ENCODE measurements around the gene LENG1. TPM values are rescaled to one million over a fixed set of nuclear protein-coding genes. Genes with fewer than 3 reads are reported as not detected.

LENG1 gene
- total RNA-seq = 3.1 and 3.5 TPM in 2 replicates

GRCh38 chr19:54159352-54160181 lies at the start of gene LENG1:
TSS of gene LENG1 (minus strand) at chr19:54159721. CDS start at chr19:54159695, 26 bp downstream.

GRCh38 chr19:54191011-54191810 lies 31.7 kb upstream of the LENG1 start, which contains the start of gene TSEN34:
TSS of gene TSEN34 (plus strand) at chr19:54191308. CDS start at chr19:54191365, 57 bp downstream.

DNA sequence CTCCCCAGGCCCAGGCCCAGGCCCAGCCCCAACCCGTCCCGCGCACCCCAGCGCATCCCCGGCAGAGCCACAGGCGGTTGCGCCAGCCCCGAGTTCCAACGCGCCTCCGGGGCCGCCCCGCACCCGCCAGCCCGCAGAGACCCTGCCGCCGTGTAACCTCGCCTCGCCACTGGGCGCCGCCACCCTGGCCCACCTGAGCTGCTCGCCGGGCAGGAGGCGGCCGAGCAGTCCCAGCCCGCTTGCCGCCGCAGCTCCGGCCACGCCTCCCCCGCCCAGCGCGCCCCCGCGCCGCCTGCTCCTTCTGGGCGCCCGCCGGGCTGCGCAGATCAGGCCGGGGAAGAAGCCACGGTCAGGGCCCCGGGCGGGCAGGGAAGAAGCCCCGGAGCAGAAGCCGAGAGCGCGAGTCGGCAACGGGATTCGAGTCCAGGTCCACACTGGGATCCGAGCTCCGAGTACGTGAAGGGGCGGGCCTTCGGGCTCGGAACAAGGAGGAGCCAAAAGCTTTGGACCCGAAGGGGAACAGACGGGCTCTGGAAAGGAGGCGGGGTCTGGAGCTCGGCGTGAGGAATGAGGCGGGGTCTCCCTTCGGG lies 29.7 kb upstream of the LENG1 start, which contains the start of gene MBOAT7:
Gene MBOAT7 (minus strand): TSS at position 436 of the 590 bp plus-strand sequence. CDS start 1,072 bp downstream, outside the sequence.

DNA sequence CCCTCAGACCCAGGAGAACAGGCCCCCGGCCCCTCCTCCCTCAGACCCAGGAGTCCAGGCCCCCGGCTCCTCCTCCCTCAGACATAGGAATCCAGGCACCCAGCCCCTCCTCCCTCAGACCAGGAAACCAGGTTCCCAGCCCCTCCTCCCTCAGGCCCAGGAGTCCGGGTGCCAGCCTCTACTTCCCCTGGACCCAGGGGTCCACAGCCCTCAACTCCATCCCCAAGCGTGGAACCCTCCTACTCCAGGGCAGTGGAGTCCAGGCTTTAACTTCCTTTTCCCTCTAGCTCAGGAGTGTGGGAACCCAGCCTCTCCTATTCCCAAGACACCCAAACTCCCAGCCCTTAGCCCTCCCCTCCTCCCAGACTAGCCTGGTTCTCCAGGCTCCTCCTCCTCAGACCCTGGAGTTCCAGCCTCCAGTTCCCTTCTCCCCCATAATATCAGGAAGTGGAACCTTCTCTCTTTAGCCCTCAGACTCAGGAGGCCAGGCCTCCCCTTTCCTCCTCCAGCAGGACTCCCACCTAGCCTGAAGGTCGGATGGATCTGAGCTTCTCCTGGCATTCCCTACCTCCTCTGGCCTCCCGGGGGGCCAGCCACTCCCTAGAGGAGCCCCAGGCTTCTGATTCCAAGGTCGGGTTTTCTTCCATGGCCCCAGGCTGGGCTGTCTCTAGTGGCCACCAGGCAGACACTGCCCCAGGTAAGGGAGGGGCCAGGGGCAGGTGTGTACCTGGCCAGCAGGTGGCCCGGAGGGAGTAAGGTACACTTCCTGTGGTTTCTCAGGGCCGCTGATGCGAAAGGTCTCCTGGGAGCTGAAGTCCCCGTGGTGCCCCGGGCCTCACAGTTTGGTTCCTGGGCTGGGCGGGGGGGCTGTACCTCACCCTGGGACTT lies 13.2 kb upstream of the LENG1 start, which contains the start of gene TMC4:
Gene TMC4 (minus strand): TSS at position 690 of the 888 bp plus-strand sequence. CDS start 43 bp downstream, at position 647.

DNA sequence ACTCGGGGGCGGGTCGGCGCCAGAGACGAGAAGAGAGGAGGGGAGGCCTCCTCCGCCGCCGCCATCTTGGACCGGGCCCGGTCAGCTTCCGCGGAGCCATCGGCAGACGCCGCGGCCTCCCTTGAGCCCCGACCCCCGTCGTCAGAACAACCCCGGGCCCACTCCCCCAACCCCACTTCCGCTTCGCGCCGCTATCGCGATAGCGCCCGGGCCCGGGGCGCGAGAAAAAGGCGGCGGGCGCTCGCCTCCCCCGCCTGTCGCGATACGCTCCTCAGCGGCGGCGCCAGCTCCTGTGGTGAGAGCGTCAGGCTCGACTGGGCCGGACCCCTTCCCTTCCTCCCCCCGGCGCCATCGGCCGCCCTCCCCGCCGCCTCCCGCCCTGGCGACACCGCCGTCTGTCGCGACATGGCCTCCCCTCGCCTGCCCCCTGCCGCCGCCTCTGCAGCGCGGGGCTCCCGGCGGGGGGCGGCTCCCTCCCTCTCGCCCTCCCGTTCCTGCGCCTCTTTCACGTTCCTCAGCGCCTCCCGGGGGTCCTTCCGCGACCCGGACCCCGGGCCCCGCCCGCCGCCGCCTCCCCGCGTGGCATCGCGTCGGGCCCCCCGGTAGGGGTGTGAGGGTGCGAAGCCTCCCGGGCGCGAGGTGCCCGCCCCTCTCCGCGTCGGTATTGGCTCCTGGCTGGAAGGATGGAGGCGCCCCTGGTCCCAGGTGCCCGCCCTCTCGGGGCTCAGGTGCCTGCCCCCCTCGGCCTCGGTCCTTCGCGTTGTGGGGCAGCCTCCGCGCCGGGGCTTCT lies 21.6 kb downstream of the LENG1 start, which contains the start of gene CNOT3:
Gene CNOT3 (plus strand): TSS at position 64 of the 790 bp plus-strand sequence. CDS start 5,217 bp downstream, outside the sequence.

DNA sequence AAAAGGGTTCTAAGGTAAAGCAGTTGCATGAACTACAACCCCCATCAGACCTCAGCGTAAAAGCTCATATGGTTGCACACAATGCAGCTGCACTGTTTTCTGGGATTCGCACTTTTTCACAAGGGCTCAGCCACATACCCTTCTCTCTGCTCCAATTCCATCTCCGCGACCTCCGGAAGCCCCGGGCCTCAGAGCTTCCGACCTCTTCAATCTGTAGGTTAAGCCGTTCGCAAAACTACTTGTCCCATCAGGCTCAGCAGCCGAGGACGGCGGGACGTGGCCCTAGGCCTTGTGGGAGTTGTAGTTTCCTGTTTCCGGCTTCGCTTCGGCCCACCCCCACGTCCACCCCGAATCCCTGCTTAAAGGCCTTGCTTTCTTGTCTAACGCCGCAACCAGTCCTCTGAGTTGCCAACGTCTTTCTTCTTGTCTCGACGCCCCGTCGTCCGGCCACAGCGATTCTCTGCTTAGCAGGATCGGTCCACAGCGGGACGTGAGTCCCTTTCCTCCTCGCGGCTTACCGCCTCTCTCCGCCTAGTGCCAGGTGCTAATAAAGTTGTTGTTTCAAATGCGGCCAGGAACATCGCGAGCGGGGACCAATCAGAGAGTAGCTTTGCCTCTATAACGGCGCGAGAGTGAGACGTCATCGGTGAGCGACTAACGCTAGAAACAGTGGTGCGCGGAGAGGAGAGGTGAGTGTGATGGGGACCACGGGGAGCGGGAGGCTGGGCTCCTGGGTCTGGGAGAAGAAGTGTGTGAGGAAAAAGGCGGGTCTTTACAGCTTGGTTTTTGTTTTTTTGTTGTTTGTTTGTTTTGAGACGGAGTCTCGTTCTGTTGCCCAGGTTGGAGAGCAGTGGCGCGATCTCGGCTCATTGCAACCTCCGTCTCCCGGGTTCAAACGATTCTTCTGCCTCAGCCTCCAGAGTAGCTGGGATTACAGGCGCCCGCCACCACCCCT lies 44.1 kb downstream of the LENG1 start, which contains the start of the genes PRPF31 and TFPT:
Gene PRPF31 (plus strand): TSS at position 646 of the 955 bp plus-strand sequence. CDS start 2,525 bp downstream, outside the sequence.
Gene TFPT (minus strand): TSS at position 549 of the 955 bp plus-strand sequence. CDS start 388 bp downstream, at position 161.

Other genes starting within 250 kb of the LENG1 start
- 0.20 and 0.76 TPM in 2 replicates for gene CACNG8, start 196.8 kb downstream of the LENG1 start, total RNA-seq
- gene CACNG6, start 168.1 kb downstream of the LENG1 start, total RNA-seq = 0.13 and 0.43 TPM in 2 replicates
- gene VSTM1, start 95.8 kb downstream of the LENG1 start, total RNA-seq = not detected in 2 replicates
- not detected in 2 replicates for gene TARM1, start 78.4 kb downstream of the LENG1 start, total RNA-seq
- gene OSCAR, start 58.9 kb downstream of the LENG1 start, total RNA-seq = 0.63 and 0.65 TPM in 2 replicates
- gene NDUFA3, start 56.9 kb downstream of the LENG1 start, total RNA-seq = 18.5 and 20.6 TPM in 2 replicates
- gene TFPT, start 44.1 kb downstream of the LENG1 start, total RNA-seq = 10.7 and 12.5 TPM in 2 replicates
- 54.5 and 55.6 TPM in 2 replicates for gene PRPF31, start 44.0 kb downstream of the LENG1 start, total RNA-seq
- 11.3 and 14.1 TPM in 2 replicates for gene CNOT3, start 22.0 kb downstream of the LENG1 start, total RNA-seq
- 0.20 TPM in 1 of 2 replicates, not detected in the other for gene TMC4, start 13.4 kb upstream of the LENG1 start, total RNA-seq
- gene MBOAT7, start 29.9 kb upstream of the LENG1 start, total RNA-seq = 71.1 and 93.0 TPM in 2 replicates
- gene TSEN34, start 31.6 kb upstream of the LENG1 start, total RNA-seq = 55.4 and 69.3 TPM in 2 replicates
- gene RPS9, start 41.1 kb upstream of the LENG1 start, total RNA-seq = 1,505 and 1,870 TPM in 2 replicates
- not detected in 2 replicates for gene LILRB3, start 63.3 kb upstream of the LENG1 start, total RNA-seq
- not detected in 2 replicates for gene LILRA6, start 83.1 kb upstream of the LENG1 start, total RNA-seq
- gene LILRB5, start 97.6 kb upstream of the LENG1 start, total RNA-seq = not detected in 2 replicates
- not detected in 2 replicates for gene LILRB2, start 121.4 kb upstream of the LENG1 start, total RNA-seq
- gene LILRA5, start 153.4 kb upstream of the LENG1 start, total RNA-seq = not detected in 2 replicates
- gene LILRA4, start 179.4 kb upstream of the LENG1 start, total RNA-seq = not detected in 2 replicates
- not detected in 2 replicates for gene LAIR1, start 205.2 kb upstream of the LENG1 start, total RNA-seq

Measured in smooth muscle cell of the pulmonary artery (primary cell).